ENCODE measurements around the gene MCCC2.

- TF ChIP-seq CTCF (IDR thresholded peaks at IDR 0.05; ENCODE audit: poor library complexity) (no peak), EZH2 (IDR thresholded peaks at IDR 0.05; ENCODE audit: borderline replicate concordance) (no peak), EZH2phosphoT487 (IDR thresholded peaks at IDR 0.05; ENCODE audit: low read depth, severe bottlenecking, unreplicated experiment) (no peak)
These were observed 112.1 kb downstream of the MCCC2 start for GRCh38 chr5:71699233-71699632.

Data from hepatocyte (in vitro differentiated cells).